Measurements from ENCODE around the gene IGFLR1. TPM values are rescaled to one million over a fixed set of nuclear protein-coding genes. Genes with fewer than 3 reads are reported as not detected.
"Not testable (repeated sequence)": the region's sequence is repeated elsewhere in the genome, so short reads cannot be mapped to it uniquely, and the experiment has no call there.

IGFLR1 gene
- total RNA-seq, 1 experiment from 2014 or later, result 4.9 TPM

GRCh38 chr19:35773020-35773806 lies 31.0 kb upstream of the IGFLR1 start:
- Histone ChIP-seq H3K36me3 (ENCODE audit: insufficient read depth, low read length, poor library complexity, severe bottlenecking) (peaks cover 6% of the 10 kb centered on the region), H3K9me3 (ENCODE audit: low read depth, low read length, poor library complexity, severe bottlenecking) (no peaks in the 10 kb centered on the region), H3K4me1 (ENCODE audit: insufficient read depth, low read length, poor library complexity, severe bottlenecking) (peaks cover 13% of the 10 kb centered on the region), H3K27ac (ENCODE audit: low read depth, low read length, poor library complexity, severe bottlenecking) (no peak overlapping the region), H3K27me3 (replicated peaks; ENCODE audit: insufficient read depth, low read depth, low read length, poor library complexity) (no peaks in the 10 kb centered on the region), H3K4me3 (ENCODE audit: low read depth, low read length, poor library complexity, severe bottlenecking) (no peak overlapping the region)
- TF ChIP-seq EZH2 (IDR thresholded peaks at IDR 0.05; ENCODE audit: borderline replicate concordance, low read depth, low read length, poor library complexity, severe bottlenecking) (no peak), CTCF (conservative IDR thresholded peaks at IDR 0.05; ENCODE audit: low read depth, low read length) (no peak)
- intact Hi-C loops (cut with micrococcal nuclease; ENCODE audit: unreplicated experiment), result no loop called here
- ChIA-PET POLR2A (ENCODE audit: low non-redundant PET) (interaction anchor here (0.6 kb wide), 2 partner anchors 47 to 223 kb away, joined by 4 to 5 read pairs; no protein-coding TSS in a partner anchor), CTCF (interaction anchor here (0.7 kb wide), 1 partner anchor 13 kb away, joined by 3 read pairs; no protein-coding TSS in a partner anchor)
- no peak for DNase-seq (ENCODE audit: low spot score)
- BruUV-seq (replicated peaks), result no TSS peak

GRCh38 chr19:35772362-35772761 lies 30.1 kb upstream of the IGFLR1 start:
- H3K36me3 ChIP-seq (ENCODE audit: insufficient read depth, low read length, poor library complexity, severe bottlenecking); H3K9me3 ChIP-seq (ENCODE audit: low read depth, low read length, poor library complexity, severe bottlenecking); H3K27ac ChIP-seq (ENCODE audit: low read depth, low read length, poor library complexity, severe bottlenecking); BruUV-seq (replicated peaks); intact Hi-C loops (cut with micrococcal nuclease; ENCODE audit: unreplicated experiment); POLR2A ChIA-PET (ENCODE audit: low non-redundant PET); H3K27me3 ChIP-seq (replicated peaks; ENCODE audit: insufficient read depth, low read depth, low read length, poor library complexity); CTCF ChIA-PET; DNase-seq (ENCODE audit: low spot score); H3K4me3 ChIP-seq (ENCODE audit: low read depth, low read length, poor library complexity, severe bottlenecking): not testable (repeated sequence)
- H3K4me1 ChIP-seq (ENCODE audit: insufficient read depth, low read length, poor library complexity, severe bottlenecking), result peaks cover 13% of the 10 kb centered on the region

GRCh38 chr19:35768082-35768421 lies 25.8 kb upstream of the IGFLR1 start:
- Histone ChIP-seq H3K4me1 (ENCODE audit: insufficient read depth, low read length, poor library complexity, severe bottlenecking) (no peaks in the 10 kb centered on the region), H3K9me3 (ENCODE audit: low read depth, low read length, poor library complexity, severe bottlenecking) (no peaks in the 10 kb centered on the region), H3K36me3 (ENCODE audit: insufficient read depth, low read length, poor library complexity, severe bottlenecking) (peaks cover 14% of the 10 kb centered on the region), H3K27ac (ENCODE audit: low read depth, low read length, poor library complexity, severe bottlenecking) (no peak overlapping the region), H3K27me3 (replicated peaks; ENCODE audit: insufficient read depth, low read depth, low read length, poor library complexity) (no peaks in the 10 kb centered on the region), H3K4me3 (ENCODE audit: low read depth, low read length, poor library complexity, severe bottlenecking) (no peak overlapping the region)
- ChIA-PET CTCF (no interaction called here), POLR2A (ENCODE audit: low non-redundant PET) (no interaction called here)
- BruUV-seq (replicated peaks), result no TSS peak
- no peak for DNase-seq (ENCODE audit: low spot score)
- TF ChIP-seq CTCF (conservative IDR thresholded peaks at IDR 0.05; ENCODE audit: low read depth, low read length) (no peak), EZH2 (IDR thresholded peaks at IDR 0.05; ENCODE audit: borderline replicate concordance, low read depth, low read length, poor library complexity, severe bottlenecking) (no peak)
- intact Hi-C loops (cut with micrococcal nuclease; ENCODE audit: unreplicated experiment), result no loop called here
